Esophagus muscularis mucosa (tissue), 4 donors: Measurements from ENCODE around the gene COL5A2. TPM values are rescaled to one million over a fixed set of nuclear protein-coding genes. Genes with fewer than 3 reads are reported as not detected.

ENCODE experiments used
- DNase-seq: peaks from one replicate; pipeline ENCODE4 v3.0.0-alpha.2; 2017; ENCODE audit errors: extremely low spot score
- H3K27ac ChIP-seq, 4 donors: fragments of 200-600 bp; sonication (generic); replicated peaks in 1 of 4; 1 replicate in 3 of 4; 2 replicates in 1 of 4; pipeline ENCODE4 v1.5.1; 2016 to 2019; ENCODE audit warnings: mild to moderate bottlenecking in 1 of 4
- H3K27me3 ChIP-seq, 4 donors: fragments of 200-600 bp; sonication (generic); one replicate each; pipeline versions ENCODE4 v1.5.1 to v1.6.0; 2016 to 2019
- H3K36me3 ChIP-seq, 4 donors: fragments of 200-600 bp; sonication (generic); one replicate each; pipeline ENCODE4 v1.5.1; 2016 to 2019
- H3K4me1 ChIP-seq, 4 donors: fragments of 200-600 bp; sonication (generic); one replicate each; pipeline ENCODE4 v1.5.1; 2016 to 2019
- H3K4me3 ChIP-seq, 4 donors: fragments of 200-600 bp; sonication (generic); 1 replicate in 2 of 4; 2 replicates in 2 of 4; pipeline ENCODE4 v1.5.1; 2016 to 2019; ENCODE audit warnings: mild to moderate bottlenecking in 4 of 4, moderate library complexity in 1 of 4
- H3K9me3 ChIP-seq, 4 donors: fragments of 200-600 bp; sonication (generic); 1 replicate in 3 of 4; 2 replicates in 1 of 4; pipeline ENCODE4 v1.5.1; 2016 to 2019
- EP300 ChIP-seq: sonication (generic); formaldehyde crosslinking; IDR thresholded peaks from one replicate; pipeline ENCODE4 v1.6.1; 2017; ENCODE audit warnings: antibody characterized with exemption
- POLR2A ChIP-seq: fragments of 450-650 bp; IDR thresholded peaks from one replicate; pipeline ENCODE4 v1.6.1; 2017; ENCODE audit warnings: antibody characterized with exemption, moderate library complexity, mild to moderate bottlenecking, low read depth
- POLR2AphosphoS5 ChIP-seq, 2 donors: sonication (generic); formaldehyde crosslinking; IDR thresholded peaks; one replicate each; pipeline ENCODE4 v1.6.1; 2017; ENCODE audit warnings: antibody characterized with exemption in 2 of 2
- WGBS: methylation state at CpG from one replicate; pipeline ENCODE4 v1.1.5; 2018; 5-methylcytosine and 5-hydroxymethylcytosine counted together
- intact Hi-C: fragments of 100-400 bp; cut with DNase I; formaldehyde crosslinking; loops from one replicate; pipeline ENCODE4 v1.15.1; 2023
- total RNA-seq, 4 donors: library from RNA; depleted of rRNA; stranded (reverse); fragments of >200 nt; gene quantifications; one replicate each; pipeline versions ENCODE4 v1.1.0 to v1.2.1, GENCODE V29; 2016
- TF ChIP-seq, protein P1 (sequence below), 3 experiments: fragments of 200-600 bp in 2 of 3; fragments of 450-650 bp in 1 of 3; sonication (generic) in 2 of 3; IDR thresholded peaks; one replicate each; pipeline ENCODE4 v1.5.1; 2017 to 2019; ENCODE audit warnings: antibody characterized with exemption in 3 of 3, mild to moderate bottlenecking in 2 of 3, moderate library complexity in 1 of 3

The COL5A2 gene
- total RNA-seq, 4 donors from 2014 or later, result 49.9 to 68.5 (median 59.0) TPM

DNA sequence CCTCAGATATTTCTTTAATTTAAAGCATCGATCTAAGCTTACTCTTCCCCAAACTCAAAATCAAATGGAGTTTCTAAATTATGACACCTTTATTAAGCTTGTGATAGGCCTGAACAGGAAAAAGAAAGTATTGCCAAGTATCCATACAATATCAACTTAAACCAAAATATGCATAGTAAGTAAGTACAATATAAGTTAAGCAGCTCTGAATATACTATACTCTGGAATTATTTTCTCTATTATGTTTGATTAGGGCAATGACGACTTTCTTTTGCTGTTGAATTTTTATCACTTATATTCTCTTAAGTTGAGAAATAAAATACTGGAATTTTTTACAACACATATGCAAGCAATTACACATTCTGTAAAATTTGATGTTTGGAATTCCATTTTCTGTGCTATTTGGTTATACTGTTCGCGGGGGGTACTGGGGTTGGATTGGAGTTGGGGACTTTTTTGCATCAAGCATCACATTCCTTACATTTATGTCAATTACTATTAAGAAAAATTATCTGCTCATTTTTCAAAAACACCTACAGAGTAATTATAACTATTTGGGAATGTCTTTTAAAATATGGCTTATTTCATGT lies 2.2 kb downstream of the COL5A2 start:
- Histone ChIP-seq H3K27me3 (no peaks in the 10 kb centered on the region), H3K4me1 (peaks cover 0 to 30% (median 21%) of the 10 kb centered on the region in 4 donors), H3K36me3 (no peaks in the 10 kb centered on the region), H3K27ac (peak overlapping the region in 2 of 4 donors; percentile 19 to 77), H3K4me3 (peak overlapping the region; percentile 54 to 70 (median 66)), H3K9me3 (peaks cover 0 to 4% (median 0%) of the 10 kb centered on the region in 4 donors)
- intact Hi-C loops, result loop anchor here (5.0 kb wide), 1 partner anchor 70 kb away; no protein-coding TSS in a partner anchor
- TF ChIP-seq EP300, result no peak
- TF ChIP-seq, protein P1, sequence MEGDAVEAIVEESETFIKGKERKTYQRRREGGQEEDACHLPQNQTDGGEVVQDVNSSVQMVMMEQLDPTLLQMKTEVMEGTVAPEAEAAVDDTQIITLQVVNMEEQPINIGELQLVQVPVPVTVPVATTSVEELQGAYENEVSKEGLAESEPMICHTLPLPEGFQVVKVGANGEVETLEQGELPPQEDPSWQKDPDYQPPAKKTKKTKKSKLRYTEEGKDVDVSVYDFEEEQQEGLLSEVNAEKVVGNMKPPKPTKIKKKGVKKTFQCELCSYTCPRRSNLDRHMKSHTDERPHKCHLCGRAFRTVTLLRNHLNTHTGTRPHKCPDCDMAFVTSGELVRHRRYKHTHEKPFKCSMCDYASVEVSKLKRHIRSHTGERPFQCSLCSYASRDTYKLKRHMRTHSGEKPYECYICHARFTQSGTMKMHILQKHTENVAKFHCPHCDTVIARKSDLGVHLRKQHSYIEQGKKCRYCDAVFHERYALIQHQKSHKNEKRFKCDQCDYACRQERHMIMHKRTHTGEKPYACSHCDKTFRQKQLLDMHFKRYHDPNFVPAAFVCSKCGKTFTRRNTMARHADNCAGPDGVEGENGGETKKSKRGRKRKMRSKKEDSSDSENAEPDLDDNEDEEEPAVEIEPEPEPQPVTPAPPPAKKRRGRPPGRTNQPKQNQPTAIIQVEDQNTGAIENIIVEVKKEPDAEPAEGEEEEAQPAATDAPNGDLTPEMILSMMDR (IDR thresholded peaks at IDR 0.05), result no peak
- no peak for TF ChIP-seq POLR2A
- TF ChIP-seq POLR2AphosphoS5 (IDR thresholded peaks at IDR 0.05), result no peak
- DNase-seq, result no peak
- 53% methylated on average over 4 of the region's 4 CpGs for WGBS

DNA sequence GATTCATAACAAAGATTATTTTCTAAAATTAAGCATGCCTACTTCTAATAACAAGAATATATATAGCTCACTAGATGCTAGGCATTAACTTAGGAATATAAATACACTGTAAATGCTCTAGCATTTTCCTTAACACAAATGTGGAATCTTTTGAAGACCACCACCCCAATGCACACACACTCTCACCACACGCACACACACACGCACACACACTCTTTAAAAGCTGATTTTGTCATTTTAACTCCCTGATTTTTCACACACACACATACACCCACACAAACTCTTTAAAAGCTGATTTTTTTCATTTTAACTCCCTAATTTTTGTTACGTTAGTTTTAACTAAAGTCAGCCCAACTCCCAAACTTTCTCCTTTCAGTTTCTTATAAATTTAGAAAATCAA lies 3.0 kb downstream of the COL5A2 start:
- H3K9me3 ChIP-seq, result peaks cover 0 to 4% (median 0%) of the 10 kb centered on the region in 4 donors
- H3K27me3 ChIP-seq, result no peaks in the 10 kb centered on the region
- peak overlapping the region in 1 of 4 donors; percentile 20 for H3K27ac ChIP-seq
- no peaks in the 10 kb centered on the region for H3K36me3 ChIP-seq
- intact Hi-C loops, result loop anchor here (5.0 kb wide), 1 partner anchor 69 kb away; no protein-coding TSS in a partner anchor
- DNase-seq, result no peak
- TF ChIP-seq POLR2A (no peak), POLR2AphosphoS5 (IDR thresholded peaks at IDR 0.05) (no peak), EP300 (no peak)
- TF ChIP-seq, protein P1 (IDR thresholded peaks at IDR 0.05), result no peak
- H3K4me1 ChIP-seq, result peaks cover 0 to 32% (median 28%) of the 10 kb centered on the region in 4 donors
- 60% methylated on average over 3 of the region's 3 CpGs for WGBS
- H3K4me3 ChIP-seq, result peak overlapping the region; percentile 54 to 70 (median 66)

DNA sequence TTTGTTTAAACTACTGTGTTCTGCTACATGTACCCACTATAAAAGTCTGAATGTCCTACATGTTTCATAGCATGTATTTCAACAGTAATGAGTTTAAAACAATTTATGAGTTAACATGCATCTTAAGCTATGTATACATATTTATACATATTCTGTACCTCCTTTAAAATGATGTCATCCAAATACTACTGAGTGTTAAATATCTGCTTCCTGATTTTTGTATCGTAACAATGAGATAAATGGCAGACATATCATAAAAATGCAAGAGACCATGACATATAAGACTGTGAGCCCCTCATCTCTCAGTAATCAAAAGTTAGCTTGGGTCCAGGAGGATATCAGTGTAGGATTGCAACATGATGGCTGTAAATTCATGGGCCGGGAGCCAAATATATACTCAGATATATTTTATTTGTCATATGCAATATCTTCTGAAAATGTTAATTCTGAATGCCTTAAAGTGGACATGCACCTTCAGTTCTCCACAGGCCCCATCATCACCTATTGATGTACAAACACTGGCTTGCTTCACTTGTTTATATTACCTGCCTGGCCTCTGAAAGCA lies 3.6 kb downstream of the COL5A2 start:
- intact Hi-C loops, result loop anchor here (5.0 kb wide), 1 partner anchor 69 kb away; no protein-coding TSS in a partner anchor
- no peak for DNase-seq
- Histone ChIP-seq H3K9me3 (peaks cover 0 to 4% (median 0%) of the 10 kb centered on the region in 4 donors), H3K4me1 (peaks cover 0 to 38% (median 31%) of the 10 kb centered on the region in 4 donors), H3K4me3 (peak overlapping the region; percentile 54 to 70 (median 66)), H3K27me3 (no peaks in the 10 kb centered on the region), H3K27ac (no peak overlapping the region), H3K36me3 (no peaks in the 10 kb centered on the region)
- WGBS, result 81% methylated on average over 2 of the region's 2 CpGs
- TF ChIP-seq EP300 (no peak), POLR2AphosphoS5 (IDR thresholded peaks at IDR 0.05) (no peak)
- TF ChIP-seq, protein P1 (IDR thresholded peaks at IDR 0.05), result no peak

DNA sequence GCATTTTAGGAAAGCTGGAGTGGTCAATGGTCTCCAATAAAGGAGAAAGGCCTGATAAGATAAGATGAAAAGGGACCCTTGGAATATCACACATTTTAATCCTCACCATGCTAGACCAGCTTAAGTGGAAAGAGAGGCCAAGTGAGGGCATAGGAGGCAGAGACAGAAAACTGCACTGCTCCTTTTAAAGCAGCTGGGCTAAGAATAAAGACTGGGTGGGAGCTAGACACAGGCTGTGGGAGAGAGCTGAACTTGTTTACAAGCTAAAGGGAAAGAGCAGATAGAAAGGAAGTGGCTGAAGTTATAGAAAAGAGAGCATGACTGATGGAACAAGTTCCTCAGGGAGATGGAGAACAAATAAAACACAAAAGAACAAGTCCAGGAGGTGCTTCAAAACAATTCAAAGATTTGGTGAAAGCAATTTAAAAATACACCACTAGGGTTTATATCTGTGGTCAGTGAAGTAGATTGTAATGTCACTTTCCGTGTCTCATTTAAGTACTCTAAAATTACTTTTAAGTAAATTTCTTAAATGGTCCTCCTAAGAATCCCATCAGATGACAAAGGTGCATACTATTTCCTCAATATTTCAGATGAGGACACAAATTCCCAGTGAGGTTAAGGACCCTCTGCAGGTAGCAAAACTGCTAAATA lies 7.5 kb downstream of the COL5A2 start:
- 74% methylated on average over 1 of the region's 1 CpG for WGBS
- H3K4me1 ChIP-seq, result peaks cover 0 to 42% (median 34%) of the 10 kb centered on the region in 4 donors
- no peak overlapping the region for H3K4me3 ChIP-seq
- no peaks in the 10 kb centered on the region for H3K36me3 ChIP-seq
- TF ChIP-seq, protein P1 (IDR thresholded peaks at IDR 0.05), result peak in 1 of 3 experiments; percentile 15
- no peak for TF ChIP-seq POLR2AphosphoS5 (IDR thresholded peaks at IDR 0.05)
- H3K27me3 ChIP-seq, result no peaks in the 10 kb centered on the region
- peaks cover 0 to 4% (median 0%) of the 10 kb centered on the region in 4 donors for H3K9me3 ChIP-seq
- H3K27ac ChIP-seq, result no peak overlapping the region
- intact Hi-C loops, result no loop called here
- DNase-seq, result no peak
